Liver (tissue), 9 donors: ENCODE measurements around the gene LDLRAD1. TPM values are rescaled to one million over a fixed set of nuclear protein-coding genes. Genes with fewer than 3 reads are reported as not detected.

Experiments used
- DNase-seq: peaks from one replicate; pipeline ENCODE4 v3.0.0-alpha.2; 2017; ENCODE audit warnings: low spot score
- H3K27ac ChIP-seq, 2 donors: one replicate each; pipeline ENCODE4 v1.7.0; 2013; ENCODE audit warnings: inconsistent platforms in 2 of 2, low read length in 2 of 2, control low read depth in 1 of 2, low read depth in 1 of 2, mild to moderate bottlenecking in 1 of 2
- H3K27me3 ChIP-seq, 4 donors: one replicate each; pipeline versions ENCODE4 v1.6.1 to v1.7.0; 2013; ENCODE audit warnings: low read length in 3 of 4, inconsistent platforms in 1 of 4, mild to moderate bottlenecking in 1 of 4, moderate library complexity in 1 of 4; ENCODE audit not compliant: control insufficient read depth in 4 of 4, insufficient read depth in 4 of 4
- H3K36me3 ChIP-seq, 4 donors: one replicate each; pipeline versions ENCODE4 v1.6.1 to v1.7.0; 2013; ENCODE audit warnings: low read length in 3 of 4, mild to moderate bottlenecking in 3 of 4, low read depth in 1 of 4, moderate library complexity in 1 of 4; ENCODE audit not compliant: control insufficient read depth in 4 of 4, insufficient read depth in 3 of 4
- H3K4me1 ChIP-seq, 4 donors: one replicate each; pipeline versions ENCODE4 v1.6.1 to v1.7.0; 2013; ENCODE audit warnings: low read length in 3 of 4, mild to moderate bottlenecking in 3 of 4, moderate library complexity in 1 of 4; ENCODE audit not compliant: control insufficient read depth in 4 of 4, insufficient read depth in 4 of 4
- H3K4me3 ChIP-seq, 3 donors: one replicate each; pipeline versions ENCODE4 v1.6.1 to v1.7.0; 2013; ENCODE audit warnings: low read length in 3 of 3, control low read depth in 1 of 3, low read depth in 1 of 3, mild to moderate bottlenecking in 1 of 3
- H3K9ac ChIP-seq, 2 donors: one replicate each; pipeline ENCODE4 v1.7.0; 2013; ENCODE audit warnings: low read length in 2 of 2, mild to moderate bottlenecking in 2 of 2, moderate library complexity in 2 of 2, control low read depth in 1 of 2, low read depth in 1 of 2
- H3K9me3 ChIP-seq, 4 donors: one replicate each; pipeline versions ENCODE4 v1.6.1 to v1.7.0; 2013; ENCODE audit warnings: low read length in 3 of 4; ENCODE audit not compliant: control insufficient read depth in 4 of 4
- EGR1 ChIP-seq, 2 donors: IDR thresholded peaks; 2 replicates each; pipeline ENCODE4 v1.6.1; 2016 to 2018; ENCODE audit warnings: antibody characterized with exemption in 2 of 2, low read depth in 2 of 2
- FOXA1 ChIP-seq: IDR thresholded peaks from 2 replicates; pipeline ENCODE4 v1.6.1; 2016; ENCODE audit warnings: antibody characterized with exemption
- GABPA ChIP-seq, 2 donors: IDR thresholded peaks in 1 of 2; conservative IDR thresholded peaks in 1 of 2; 2 replicates each; pipeline ENCODE4 v1.6.1; 2016; ENCODE audit warnings: antibody characterized with exemption in 2 of 2, mild to moderate bottlenecking in 1 of 2, moderate library complexity in 1 of 2
- HNF4A ChIP-seq, 2 donors: conservative IDR thresholded peaks; 2 replicates each; pipeline ENCODE4 v1.6.1; 2016; ENCODE audit warnings: antibody characterized with exemption in 2 of 2, mild to moderate bottlenecking in 2 of 2
- HNF4G ChIP-seq: IDR thresholded peaks from 2 replicates; pipeline ENCODE4 v1.6.1; 2016; ENCODE audit warnings: antibody characterized with exemption
- JUND ChIP-seq, 2 donors: IDR thresholded peaks; 2 replicates each; pipeline ENCODE4 v1.6.1; 2016; ENCODE audit warnings: antibody characterized with exemption in 2 of 2
- NR2F2 ChIP-seq: IDR thresholded peaks from 2 replicates; pipeline ENCODE4 v1.6.1; 2016; ENCODE audit warnings: antibody characterized with exemption
- RAD21 ChIP-seq, 2 donors: IDR thresholded peaks; 2 replicates each; pipeline ENCODE4 v1.6.1; 2016; ENCODE audit warnings: antibody characterized with exemption in 2 of 2, mild to moderate bottlenecking in 2 of 2
- RXRA ChIP-seq, 2 donors: IDR thresholded peaks; 2 replicates each; pipeline ENCODE4 v1.6.1; 2017 to 2018; ENCODE audit warnings: antibody characterized with exemption in 2 of 2, mild to moderate bottlenecking in 1 of 2
- SP1 ChIP-seq: IDR thresholded peaks from 2 replicates; pipeline ENCODE4 v1.6.1; 2018; ENCODE audit warnings: antibody characterized with exemption, mild to moderate bottlenecking
- YY1 ChIP-seq: IDR thresholded peaks from 2 replicates; pipeline ENCODE4 v1.6.1; 2016; ENCODE audit warnings: antibody characterized with exemption, mild to moderate bottlenecking
- WGBS: extraction: QIAGEN DNeasy Blood & Tissue Kit; methylation state at CpG from one replicate; pipeline ENCODE4 v1.1.7; 2013; 5-methylcytosine and 5-hydroxymethylcytosine counted together
- polyA plus RNA-seq, 2 donors: library from polyadenylated mRNA; stranded (reverse) in 1 of 2; unstranded in 1 of 2; fragments of 200-250 nt in 1 of 2; fragments of >200 nt in 1 of 2; fragmentation: Nextera tagmentation in 1 of 2; extraction: Ambion mirVana in 1 of 2; gene quantifications; one replicate each; pipeline versions ENCODE4 v1.2.1 to v1.2.3, GENCODE V29; 2013 to 2015
- total RNA-seq, 2 donors: library from RNA; depleted of rRNA; stranded (reverse); fragments of >200 nt; gene quantifications; one replicate each; pipeline ENCODE4 v1.2.3, GENCODE V29; 2014
- TF ChIP-seq, protein P1 (sequence below): IDR thresholded peaks from 2 replicates; pipeline ENCODE4 v1.6.1; 2016; ENCODE audit warnings: antibody characterized with exemption
- TF ChIP-seq, protein P2 (sequence below): IDR thresholded peaks from 2 replicates; pipeline ENCODE4 v1.6.1; 2016; ENCODE audit warnings: antibody characterized with exemption
- TF ChIP-seq, protein P3 (sequence below): IDR thresholded peaks from 2 replicates; pipeline ENCODE4 v1.6.1; 2016; ENCODE audit warnings: antibody characterized with exemption
- TF ChIP-seq, protein P4 (sequence below): IDR thresholded peaks from 2 replicates; pipeline ENCODE4 v1.6.1; 2016; ENCODE audit warnings: antibody characterized with exemption, mild to moderate bottlenecking
- TF ChIP-seq, protein P5 (sequence below): fragments of 150-350 bp; IDR thresholded peaks from 2 replicates; pipeline ENCODE4 v1.5.1; 2017; ENCODE audit warnings: improper control_type of control experiment, low read depth, low read length; ENCODE audit not compliant: missing input control
- donor health status: healthy.
- donor health status: healthy.
- donor health status: healthy.
- donor health status: healthy.
- donor health status: healthy.

The LDLRAD1 gene
- total and polyA plus RNA-seq, 4 donors, result not detected

DNA sequence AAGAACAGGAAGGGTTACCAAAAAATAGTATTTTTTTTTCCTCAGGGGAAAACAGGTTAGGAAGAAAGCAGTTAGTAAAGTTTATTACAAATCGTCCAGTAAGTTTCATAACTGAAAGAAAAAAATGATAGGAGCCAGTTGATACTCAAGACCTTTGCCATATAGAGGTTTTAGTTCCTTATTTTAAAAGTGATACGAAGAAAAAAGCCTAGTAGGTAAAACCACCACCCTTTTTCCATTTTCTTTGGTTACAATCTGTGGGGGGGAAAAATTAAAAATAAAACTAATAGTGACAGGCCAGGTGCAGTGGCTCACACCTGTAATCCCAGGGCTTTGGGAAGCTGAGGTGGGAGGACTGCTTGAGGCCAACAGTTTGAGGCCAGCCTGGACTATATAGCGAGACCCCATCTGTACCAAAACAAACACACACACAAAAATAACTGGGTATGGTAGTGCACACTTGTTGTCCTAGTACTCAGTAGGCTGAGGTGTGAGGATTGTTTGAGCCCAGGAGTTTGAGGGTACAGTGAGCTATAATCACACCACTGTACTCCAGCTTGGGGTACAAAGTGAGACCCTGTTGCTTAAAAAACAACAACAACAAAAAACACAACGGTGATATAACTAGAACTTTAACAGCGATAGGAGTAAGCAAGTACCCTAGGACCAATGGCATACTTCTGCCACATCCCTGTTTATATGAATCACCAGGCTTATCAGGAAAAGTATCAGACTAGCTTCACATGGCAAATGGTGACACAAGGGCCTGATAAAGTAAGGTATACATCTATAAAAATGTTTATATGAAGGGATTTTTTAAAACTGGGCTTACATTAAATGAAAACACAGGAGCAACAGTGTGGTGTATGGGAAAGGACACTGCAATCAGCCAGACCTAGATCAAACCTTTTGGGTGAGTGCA, 29.7 kb upstream of the LDLRAD1 start:
- TF ChIP-seq RXRA (IDR thresholded peaks at IDR 0.05), result no peak
- TF ChIP-seq, protein P1, sequence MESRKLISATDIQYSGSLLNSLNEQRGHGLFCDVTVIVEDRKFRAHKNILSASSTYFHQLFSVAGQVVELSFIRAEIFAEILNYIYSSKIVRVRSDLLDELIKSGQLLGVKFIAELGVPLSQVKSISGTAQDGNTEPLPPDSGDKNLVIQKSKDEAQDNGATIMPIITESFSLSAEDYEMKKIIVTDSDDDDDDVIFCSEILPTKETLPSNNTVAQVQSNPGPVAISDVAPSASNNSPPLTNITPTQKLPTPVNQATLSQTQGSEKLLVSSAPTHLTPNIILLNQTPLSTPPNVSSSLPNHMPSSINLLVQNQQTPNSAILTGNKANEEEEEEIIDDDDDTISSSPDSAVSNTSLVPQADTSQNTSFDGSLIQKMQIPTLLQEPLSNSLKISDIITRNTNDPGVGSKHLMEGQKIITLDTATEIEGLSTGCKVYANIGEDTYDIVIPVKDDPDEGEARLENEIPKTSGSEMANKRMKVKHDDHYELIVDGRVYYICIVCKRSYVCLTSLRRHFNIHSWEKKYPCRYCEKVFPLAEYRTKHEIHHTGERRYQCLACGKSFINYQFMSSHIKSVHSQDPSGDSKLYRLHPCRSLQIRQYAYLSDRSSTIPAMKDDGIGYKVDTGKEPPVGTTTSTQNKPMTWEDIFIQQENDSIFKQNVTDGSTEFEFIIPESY, result no peak
- TF ChIP-seq JUND (IDR thresholded peaks at IDR 0.05), result no peak
- TF ChIP-seq GABPA (IDR thresholded peaks at IDR 0.05 in 1 of 2, conservative IDR thresholded peaks at IDR 0.05 in 1 of 2), result no peak
- TF ChIP-seq, protein P2, sequence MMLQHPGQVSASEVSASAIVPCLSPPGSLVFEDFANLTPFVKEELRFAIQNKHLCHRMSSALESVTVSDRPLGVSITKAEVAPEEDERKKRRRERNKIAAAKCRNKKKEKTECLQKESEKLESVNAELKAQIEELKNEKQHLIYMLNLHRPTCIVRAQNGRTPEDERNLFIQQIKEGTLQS, result no peak
- TF ChIP-seq, protein P3, sequence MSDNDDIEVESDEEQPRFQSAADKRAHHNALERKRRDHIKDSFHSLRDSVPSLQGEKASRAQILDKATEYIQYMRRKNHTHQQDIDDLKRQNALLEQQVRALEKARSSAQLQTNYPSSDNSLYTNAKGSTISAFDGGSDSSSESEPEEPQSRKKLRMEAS, result no peak
- TF ChIP-seq, protein P4, sequence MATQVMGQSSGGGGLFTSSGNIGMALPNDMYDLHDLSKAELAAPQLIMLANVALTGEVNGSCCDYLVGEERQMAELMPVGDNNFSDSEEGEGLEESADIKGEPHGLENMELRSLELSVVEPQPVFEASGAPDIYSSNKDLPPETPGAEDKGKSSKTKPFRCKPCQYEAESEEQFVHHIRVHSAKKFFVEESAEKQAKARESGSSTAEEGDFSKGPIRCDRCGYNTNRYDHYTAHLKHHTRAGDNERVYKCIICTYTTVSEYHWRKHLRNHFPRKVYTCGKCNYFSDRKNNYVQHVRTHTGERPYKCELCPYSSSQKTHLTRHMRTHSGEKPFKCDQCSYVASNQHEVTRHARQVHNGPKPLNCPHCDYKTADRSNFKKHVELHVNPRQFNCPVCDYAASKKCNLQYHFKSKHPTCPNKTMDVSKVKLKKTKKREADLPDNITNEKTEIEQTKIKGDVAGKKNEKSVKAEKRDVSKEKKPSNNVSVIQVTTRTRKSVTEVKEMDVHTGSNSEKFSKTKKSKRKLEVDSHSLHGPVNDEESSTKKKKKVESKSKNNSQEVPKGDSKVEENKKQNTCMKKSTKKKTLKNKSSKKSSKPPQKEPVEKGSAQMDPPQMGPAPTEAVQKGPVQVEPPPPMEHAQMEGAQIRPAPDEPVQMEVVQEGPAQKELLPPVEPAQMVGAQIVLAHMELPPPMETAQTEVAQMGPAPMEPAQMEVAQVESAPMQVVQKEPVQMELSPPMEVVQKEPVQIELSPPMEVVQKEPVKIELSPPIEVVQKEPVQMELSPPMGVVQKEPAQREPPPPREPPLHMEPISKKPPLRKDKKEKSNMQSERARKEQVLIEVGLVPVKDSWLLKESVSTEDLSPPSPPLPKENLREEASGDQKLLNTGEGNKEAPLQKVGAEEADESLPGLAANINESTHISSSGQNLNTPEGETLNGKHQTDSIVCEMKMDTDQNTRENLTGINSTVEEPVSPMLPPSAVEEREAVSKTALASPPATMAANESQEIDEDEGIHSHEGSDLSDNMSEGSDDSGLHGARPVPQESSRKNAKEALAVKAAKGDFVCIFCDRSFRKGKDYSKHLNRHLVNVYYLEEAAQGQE, result no peak
- no peak for TF ChIP-seq YY1
- no peak for TF ChIP-seq SP1
- no peak for TF ChIP-seq HNF4G
- no peak for TF ChIP-seq HNF4A (conservative IDR thresholded peaks at IDR 0.05)
- no peak for TF ChIP-seq RAD21 (IDR thresholded peaks at IDR 0.05)
- TF ChIP-seq EGR1 (IDR thresholded peaks at IDR 0.05; ENCODE audit: low read depth in 2 of 2), result no peak
- TF ChIP-seq NR2F2, result no peak
- TF ChIP-seq FOXA1, result no peak
- TF ChIP-seq, protein P5, sequence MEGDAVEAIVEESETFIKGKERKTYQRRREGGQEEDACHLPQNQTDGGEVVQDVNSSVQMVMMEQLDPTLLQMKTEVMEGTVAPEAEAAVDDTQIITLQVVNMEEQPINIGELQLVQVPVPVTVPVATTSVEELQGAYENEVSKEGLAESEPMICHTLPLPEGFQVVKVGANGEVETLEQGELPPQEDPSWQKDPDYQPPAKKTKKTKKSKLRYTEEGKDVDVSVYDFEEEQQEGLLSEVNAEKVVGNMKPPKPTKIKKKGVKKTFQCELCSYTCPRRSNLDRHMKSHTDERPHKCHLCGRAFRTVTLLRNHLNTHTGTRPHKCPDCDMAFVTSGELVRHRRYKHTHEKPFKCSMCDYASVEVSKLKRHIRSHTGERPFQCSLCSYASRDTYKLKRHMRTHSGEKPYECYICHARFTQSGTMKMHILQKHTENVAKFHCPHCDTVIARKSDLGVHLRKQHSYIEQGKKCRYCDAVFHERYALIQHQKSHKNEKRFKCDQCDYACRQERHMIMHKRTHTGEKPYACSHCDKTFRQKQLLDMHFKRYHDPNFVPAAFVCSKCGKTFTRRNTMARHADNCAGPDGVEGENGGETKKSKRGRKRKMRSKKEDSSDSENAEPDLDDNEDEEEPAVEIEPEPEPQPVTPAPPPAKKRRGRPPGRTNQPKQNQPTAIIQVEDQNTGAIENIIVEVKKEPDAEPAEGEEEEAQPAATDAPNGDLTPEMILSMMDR, result no peak
- Histone ChIP-seq H3K4me1 (peaks cover 0 to 22% (median 18%) of the 10 kb centered on the region in 4 donors), H3K9ac (no peak overlapping the region), H3K27ac (no peak overlapping the region), H3K36me3 (peaks cover 0 to 8% (median 4%) of the 10 kb centered on the region in 4 donors), H3K27me3 (no peaks in the 10 kb centered on the region), H3K9me3 (no peaks in the 10 kb centered on the region), H3K4me3 (no peak overlapping the region)
- 82% methylated on average over 5 of the region's 5 CpGs for WGBS
- DNase-seq, result no peak
